OCI-LY1 (cell line): ENCODE data around the gene NCOR1.

Experiments used
- H2AFZ ChIP-seq: fragments of 200-600 bp; sonication (generic), shearing (Covaris generic); 2 replicates; pipeline ENCODE4 v1.6.0; 2014; ENCODE audit warnings: antibody characterized with exemption, mild to moderate bottlenecking, low read length
- H3F3A ChIP-seq: fragments of 200-600 bp; sonication (generic), shearing (Covaris generic); 2 replicates; pipeline ENCODE4 v1.6.0; 2014; ENCODE audit warnings: mild to moderate bottlenecking, antibody characterized with exemption, low read length, moderate library complexity; ENCODE audit not compliant: insufficient read depth
- H3K27ac ChIP-seq: fragments of 200-600 bp; sonication (generic); 2 replicates; pipeline ENCODE4 v1.5.1; 2014; ENCODE audit warnings: low read length, mixed run types, mild to moderate bottlenecking, low read depth; ENCODE audit not compliant: poor library complexity, severe bottlenecking
- H3K27me3 ChIP-seq: fragments of 200-600 bp; sonication (generic); 2 replicates; pipeline ENCODE4 v1.6.0; 2014; ENCODE audit warnings: antibody characterized with exemption, mild to moderate bottlenecking, low read length, moderate library complexity; ENCODE audit not compliant: insufficient read depth
- H3K36me3 ChIP-seq: fragments of 200-600 bp; sonication (generic); 2 replicates; pipeline ENCODE4 v1.6.1; 2014; ENCODE audit warnings: mild to moderate bottlenecking, antibody characterized with exemption, low read length, moderate library complexity, mixed read lengths; ENCODE audit not compliant: insufficient read depth
- H3K4me1 ChIP-seq: fragments of 200-600 bp; sonication (generic); 2 replicates; pipeline ENCODE4 v1.5.1; 2014; ENCODE audit warnings: mild to moderate bottlenecking, low read length, moderate library complexity; ENCODE audit not compliant: insufficient read depth, severe bottlenecking
- H3K4me2 ChIP-seq: fragments of 200-600 bp; sonication (generic), shearing (Covaris generic); 2 replicates; pipeline ENCODE4 v1.6.1; 2014; ENCODE audit warnings: low read length
- H3K4me3 ChIP-seq: fragments of 200-600 bp; sonication (generic); 2 replicates; pipeline ENCODE4 v1.5.1; 2014; ENCODE audit warnings: low read length, low read depth, mild to moderate bottlenecking, mixed read lengths; ENCODE audit not compliant: poor library complexity, severe bottlenecking
- H3K79me2 ChIP-seq: fragments of 200-600 bp; shearing (Covaris generic); 2 replicates; pipeline ENCODE4 v1.6.1; 2016; ENCODE audit warnings: mixed run types, low read length, mixed read lengths; ENCODE audit not compliant: insufficient read depth
- H3K9ac ChIP-seq: fragments of 200-600 bp; sonication (generic), shearing (Covaris generic); 2 replicates; pipeline ENCODE4 v1.6.1; 2014; ENCODE audit warnings: mild to moderate bottlenecking, low read length, mixed read lengths
- H3K9me2 ChIP-seq: fragments of 200-600 bp; sonication (generic), shearing (Covaris generic); 2 replicates; pipeline ENCODE4 v1.6.1; 2014; ENCODE audit warnings: low read depth, mild to moderate bottlenecking, low read length, mixed read lengths
- H3K9me3 ChIP-seq: fragments of 200-600 bp; shearing (Covaris generic); 2 replicates; pipeline ENCODE4 v1.6.1; 2014; ENCODE audit warnings: low read length, mixed read lengths
- H4K20me1 ChIP-seq: fragments of 200-600 bp; sonication (generic), shearing (Covaris generic); 2 replicates; pipeline ENCODE4 v1.6.0; 2016; ENCODE audit warnings: mild to moderate bottlenecking, low read length; ENCODE audit not compliant: insufficient read depth
- CTCF ChIP-seq: fragments of 200-600 bp; sonication (generic), shearing (Covaris generic); IDR thresholded peaks from 2 replicates; pipeline ENCODE4 v1.5.1; 2017; ENCODE audit warnings: mild to moderate bottlenecking, antibody characterized with exemption, low read length, moderate library complexity, mixed read lengths
- EZH2 ChIP-seq: fragments of 200-600 bp; sonication (generic), shearing (Covaris generic); IDR thresholded peaks from 2 replicates; pipeline ENCODE4 v1.8.0; 2017; ENCODE audit warnings: borderline replicate concordance, mixed run types, mild to moderate bottlenecking, antibody characterized with exemption, low read length, moderate library complexity, mixed read lengths

The NCOR1 gene

GRCh38 chr17:16027708-16028584, 187.4 kb downstream of the NCOR1 start:
- Histone ChIP-seq H2AFZ (no peak overlapping the region), H3F3A (no peaks in the 10 kb centered on the region), H3K9ac (no peak overlapping the region), H3K9me3 (no peaks in the 10 kb centered on the region), H3K9me2 (no peaks in the 10 kb centered on the region), H3K27me3 (no peaks in the 10 kb centered on the region), H3K4me2 (no peak overlapping the region), H3K4me1 (no peaks in the 10 kb centered on the region), H3K4me3 (no peak overlapping the region), H3K27ac (no peak overlapping the region), H3K36me3 (peaks cover 100% of the 10 kb centered on the region), H4K20me1 (no peaks in the 10 kb centered on the region), H3K79me2 (no peaks in the 10 kb centered on the region)
- TF ChIP-seq CTCF: no peak
- TF ChIP-seq EZH2: no peak

- H3K4me2 ChIP-seq: no peak overlapping the region
- H3K27ac ChIP-seq: no peak overlapping the region
- H3K4me1 ChIP-seq: no peaks in the 10 kb centered on the region
- H3K9me2 ChIP-seq: no peaks in the 10 kb centered on the region
- H3K79me2 ChIP-seq: no peaks in the 10 kb centered on the region
- H3F3A ChIP-seq: no peaks in the 10 kb centered on the region
- TF ChIP-seq EZH2: no peak
- no peak overlapping the region for H2AFZ ChIP-seq
- H4K20me1 ChIP-seq: no peaks in the 10 kb centered on the region
- H3K9ac ChIP-seq: no peak overlapping the region
- H3K27me3 ChIP-seq: no peaks in the 10 kb centered on the region
- no peaks in the 10 kb centered on the region for H3K9me3 ChIP-seq
- peaks cover 97% of the 10 kb centered on the region for H3K36me3 ChIP-seq
- no peak overlapping the region for H3K4me3 ChIP-seq
These were observed 188.4 kb downstream of the NCOR1 start for GRCh38 chr17:16026895-16027294.

GRCh38 chr17:16025202-16025601, 190.1 kb downstream of the NCOR1 start:
- H3K9me2 ChIP-seq: no peaks in the 10 kb centered on the region
- no peak overlapping the region for H3K4me3 ChIP-seq
- TF ChIP-seq EZH2 (no peak), CTCF (no peak)
- H3K9me3 ChIP-seq: no peaks in the 10 kb centered on the region
- no peaks in the 10 kb centered on the region for H3F3A ChIP-seq
- H3K79me2 ChIP-seq: no peaks in the 10 kb centered on the region
- no peaks in the 10 kb centered on the region for H4K20me1 ChIP-seq
- H3K27ac ChIP-seq: no peak overlapping the region
- no peak overlapping the region for H3K9ac ChIP-seq
- no peak overlapping the region for H3K4me2 ChIP-seq
- no peaks in the 10 kb centered on the region for H3K27me3 ChIP-seq
- H3K4me1 ChIP-seq: no peaks in the 10 kb centered on the region
- peaks cover 94% of the 10 kb centered on the region for H3K36me3 ChIP-seq
- H2AFZ ChIP-seq: no peak overlapping the region

GRCh38 chr17:16023881-16024280, 191.5 kb downstream of the NCOR1 start:
- Histone ChIP-seq H2AFZ (no peak overlapping the region), H3K4me3 (no peak overlapping the region), H3K4me1 (no peaks in the 10 kb centered on the region), H3F3A (no peaks in the 10 kb centered on the region), H3K4me2 (no peak overlapping the region), H3K36me3 (peaks cover 94% of the 10 kb centered on the region), H3K27ac (no peak overlapping the region), H4K20me1 (no peaks in the 10 kb centered on the region), H3K27me3 (no peaks in the 10 kb centered on the region), H3K79me2 (no peaks in the 10 kb centered on the region), H3K9me3 (no peaks in the 10 kb centered on the region), H3K9ac (no peak overlapping the region), H3K9me2 (no peaks in the 10 kb centered on the region)
- TF ChIP-seq EZH2 (no peak), CTCF (no peak)
